CD4-positive, alpha-beta T cell treated with Interleukin-21 for 1 hour (primary cell): Measurements from ENCODE around the gene TEX26.
"Not testable (repeated sequence)": the region's sequence is repeated elsewhere in the genome, so short reads cannot be mapped to it uniquely, and the experiment has no call there.

Experiments used
- DNase-seq: peaks from one replicate; pipeline ENCODE4 v3.0.0-alpha.2; 2020

TEX26 gene

GRCh38 chr13:30920162-30920909, 12.1 kb upstream of the TEX26 start:
- no peak for DNase-seq

- DNase-seq: no peak
These were observed 9.0 kb upstream of the TEX26 start for GRCh38 chr13:30923418-30923817.

DNA sequence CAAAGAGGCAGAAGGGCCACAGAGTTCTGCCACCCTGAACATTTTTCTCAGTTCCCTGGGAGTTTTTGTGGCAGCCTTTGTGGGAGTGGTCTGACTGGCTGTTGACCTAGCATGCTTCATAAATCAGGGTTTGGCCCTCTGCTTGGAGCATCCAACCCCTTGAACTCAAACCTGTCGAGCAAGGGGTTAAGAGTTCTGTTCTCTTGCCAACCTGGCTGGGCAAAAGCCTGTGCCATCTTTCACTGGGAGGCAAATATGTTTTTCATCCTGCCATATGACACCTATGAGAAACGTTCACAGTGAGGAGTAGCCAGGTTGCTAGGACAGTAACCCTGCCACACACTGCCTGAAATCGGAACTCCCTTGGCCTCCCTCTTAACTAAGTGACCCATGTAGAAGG, 7.7 kb upstream of the TEX26 start:
- no peak for DNase-seq

- DNase-seq: no peak
These were observed 7.0 kb upstream of the TEX26 start for GRCh38 chr13:30925429-30925828.

- DNase-seq: no peak
These were observed 5.7 kb upstream of the TEX26 start for GRCh38 chr13:30926781-30927180.

GRCh38 chr13:30927188-30927587, 5.3 kb upstream of the TEX26 start:
- DNase-seq: not testable (repeated sequence)

DNA sequence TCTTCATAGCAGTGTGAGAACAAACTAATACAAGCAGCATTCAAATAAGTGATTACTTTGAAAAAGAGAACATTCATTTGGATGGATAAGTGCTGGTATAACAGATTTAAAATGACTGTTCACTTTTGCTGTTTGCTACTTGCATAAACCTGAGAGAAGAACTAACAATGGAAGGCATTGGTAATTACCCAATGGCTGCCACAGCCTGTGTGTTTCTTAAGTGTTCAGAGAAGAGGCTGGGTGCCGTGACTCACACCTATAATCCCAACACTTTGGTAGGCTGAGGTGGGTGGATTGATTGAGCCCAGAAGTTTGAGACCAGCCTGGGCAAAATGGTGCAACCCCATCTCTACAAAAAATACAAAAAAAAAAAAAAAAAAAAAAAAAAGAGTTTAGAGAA, 4.9 kb upstream of the TEX26 start:
- DNase-seq: no peak

DNA sequence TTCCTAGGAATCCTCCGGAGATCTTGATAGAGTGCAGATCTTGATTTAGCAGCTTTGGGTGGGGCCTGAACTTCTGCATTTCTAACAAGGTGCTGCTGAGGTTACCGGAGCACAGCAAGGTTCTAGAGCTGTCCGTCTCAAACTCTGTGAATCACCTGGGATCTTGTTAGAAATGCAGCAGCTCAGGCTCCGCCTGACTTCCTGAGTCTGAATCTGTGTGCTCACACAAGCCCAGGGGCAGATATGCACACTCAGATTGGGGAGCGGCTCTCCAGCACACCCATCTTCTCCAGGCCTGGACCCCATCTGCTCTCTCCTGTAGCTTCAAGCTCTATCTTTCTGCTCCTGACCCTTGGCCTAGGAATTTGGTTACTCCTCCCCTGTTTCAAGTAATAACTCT, 3.5 kb upstream of the TEX26 start:
- DNase-seq: no peak

DNA sequence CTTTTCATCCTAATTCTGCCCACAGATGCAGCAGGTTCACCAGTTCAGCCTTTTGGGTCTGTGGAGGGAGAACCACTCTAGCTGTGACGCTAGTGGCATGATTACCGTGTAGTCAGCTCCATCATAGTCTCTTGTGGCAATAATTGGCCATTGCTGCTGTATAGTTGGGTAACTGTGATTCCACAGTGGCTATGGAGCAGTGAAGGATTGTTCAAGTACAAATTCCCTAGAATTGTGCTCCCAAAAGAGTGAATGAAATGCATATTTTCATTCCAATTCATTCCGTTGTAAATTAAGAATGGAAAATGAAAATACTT, 856 bp downstream of the TEX26 start:
- no peak for DNase-seq

DNA sequence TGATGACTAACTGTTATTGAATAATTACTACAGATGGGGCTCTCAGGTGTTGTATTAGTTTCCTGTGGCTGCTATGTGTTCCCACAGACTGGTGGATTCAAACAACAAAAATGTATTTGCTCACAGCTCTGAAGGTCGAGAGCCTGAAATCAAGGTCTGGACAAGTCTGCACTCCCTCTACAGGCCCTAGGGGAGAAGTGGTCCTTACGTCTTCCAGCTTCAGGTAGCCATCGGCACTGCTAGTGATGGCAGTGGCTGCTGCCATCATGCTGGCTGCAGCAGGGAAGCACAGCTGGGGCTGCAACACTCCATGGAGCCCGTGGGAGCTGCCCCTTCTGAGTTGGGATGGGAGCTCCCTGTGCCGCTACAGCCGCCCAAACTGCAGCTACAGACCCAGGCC, 1.9 kb downstream of the TEX26 start:
- no peak for DNase-seq

- no peak for DNase-seq
These were observed 2.3 kb downstream of the TEX26 start for GRCh38 chr13:30934803-30935202.

GRCh38 chr13:30936971-30937370, 4.5 kb downstream of the TEX26 start:
- no peak for DNase-seq

DNA sequence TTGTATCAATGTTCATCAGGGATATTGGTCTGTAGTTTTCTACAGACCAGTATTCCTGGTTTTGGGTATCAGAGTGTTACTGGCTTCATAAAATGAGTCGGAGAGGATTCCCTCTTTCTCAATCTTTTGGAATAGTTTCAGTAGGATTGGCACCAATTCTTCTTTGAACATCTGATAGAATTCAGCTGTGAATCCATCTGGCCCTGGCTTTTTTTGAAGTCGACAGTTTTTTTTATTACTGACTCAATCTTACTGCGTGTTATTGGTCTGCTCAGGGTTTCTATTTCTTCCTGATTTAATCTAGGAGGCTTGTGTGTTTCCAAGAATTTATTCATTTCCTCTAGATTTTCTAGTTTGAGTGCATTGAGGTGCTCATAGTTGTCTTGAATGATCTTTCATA, 11.4 kb downstream of the TEX26 start:
- DNase-seq: no peak

DNA sequence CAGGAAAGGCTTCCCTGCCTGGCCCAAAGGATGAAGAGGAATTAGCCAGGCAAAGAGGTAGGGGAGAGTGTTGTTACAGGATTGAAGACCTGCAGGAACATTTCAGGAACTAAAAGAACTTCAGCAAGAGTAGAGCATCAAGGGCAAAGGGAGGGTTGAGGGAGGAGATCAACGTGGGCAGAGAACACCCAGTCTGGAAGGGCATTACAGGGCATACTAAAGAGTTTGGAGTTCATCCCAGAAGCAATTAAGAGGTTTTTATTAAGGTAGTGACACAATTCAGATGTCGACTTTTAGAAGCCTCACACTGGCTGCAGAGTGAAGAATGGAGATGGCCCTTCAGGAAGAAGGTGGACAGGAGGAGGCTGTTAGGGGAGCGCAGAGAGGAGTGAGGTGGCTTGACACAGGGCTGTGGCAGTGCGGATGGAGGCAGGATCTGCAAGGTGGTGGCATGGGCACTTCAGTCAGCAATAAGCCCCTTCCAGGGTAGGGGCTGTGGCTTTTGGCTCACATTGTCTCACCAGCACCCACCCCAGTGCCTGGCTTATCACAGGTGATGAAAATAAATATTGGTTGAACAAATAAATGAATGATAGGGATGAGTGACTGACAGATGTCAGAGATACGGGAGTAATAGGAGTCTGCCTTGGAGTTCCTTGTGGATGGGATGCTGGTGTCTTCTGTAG, 24.9 kb downstream of the TEX26 start:
- no peak for DNase-seq

DNA sequence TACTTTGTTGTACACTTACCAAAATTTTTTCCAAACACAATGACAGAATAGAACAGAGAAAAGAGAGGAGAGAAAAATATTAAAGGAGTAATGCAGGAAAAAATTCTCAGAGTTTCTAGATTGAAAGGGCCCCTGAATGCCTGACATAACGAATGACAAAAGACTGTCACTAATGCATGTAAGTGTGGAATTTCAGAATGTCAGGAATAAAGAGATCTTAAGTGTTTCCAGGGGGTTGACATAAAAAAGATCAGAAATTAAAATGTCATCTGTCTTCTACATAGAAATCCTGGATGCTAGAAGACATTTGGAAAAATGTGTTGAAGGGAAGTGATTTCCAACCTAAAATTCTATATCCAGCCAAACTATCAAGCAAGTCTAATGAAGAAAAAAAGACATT, 27.2 kb downstream of the TEX26 start:
- no peak for DNase-seq

DNA sequence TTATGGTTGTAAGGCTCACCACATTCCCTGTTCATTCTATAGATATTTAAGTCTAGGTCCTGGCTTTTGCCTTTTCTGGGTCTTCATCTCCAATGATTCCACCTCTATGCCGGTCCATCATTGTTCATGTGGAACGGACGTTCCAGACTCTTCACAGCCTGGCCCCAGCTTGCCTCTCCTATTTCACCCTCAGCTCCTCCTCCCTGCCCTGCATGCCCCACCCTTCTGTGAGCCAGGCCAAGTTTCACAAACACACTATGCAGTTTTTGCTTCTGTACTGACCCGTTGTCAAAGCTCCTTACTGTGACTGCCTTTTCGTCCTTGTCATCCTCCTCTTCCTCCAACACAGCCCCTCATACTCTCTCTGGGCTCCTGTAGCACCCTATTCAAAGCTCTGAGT, 31.3 kb downstream of the TEX26 start:
- no peak for DNase-seq

GRCh38 chr13:30965380-30965779, 32.9 kb downstream of the TEX26 start:
- no peak for DNase-seq

- DNase-seq: no peak
These were observed 33.6 kb downstream of the TEX26 start for GRCh38 chr13:30966101-30966500.

- DNase-seq: no peak
These were observed 36.4 kb downstream of the TEX26 start for GRCh38 chr13:30968846-30969245.

DNA sequence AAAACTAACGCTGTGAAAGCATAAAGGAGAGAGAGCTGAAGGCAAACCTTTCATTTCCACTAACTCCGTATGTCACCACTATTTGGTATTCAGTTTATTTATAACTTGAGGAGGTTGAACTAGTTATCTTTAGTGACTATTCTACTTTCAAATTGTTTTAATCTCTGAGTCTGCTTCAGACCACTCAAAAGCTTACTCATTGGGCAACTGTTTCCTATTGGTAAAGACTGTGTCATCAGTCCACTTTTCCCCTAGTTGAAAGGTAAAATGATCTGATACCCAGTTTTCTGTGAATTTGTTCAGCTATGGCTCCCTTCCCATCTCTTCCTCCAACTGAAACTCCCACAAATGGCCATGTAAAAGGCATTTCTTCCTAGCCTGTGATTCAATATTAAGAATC, 39.1 kb downstream of the TEX26 start:
- no peak for DNase-seq

DNA sequence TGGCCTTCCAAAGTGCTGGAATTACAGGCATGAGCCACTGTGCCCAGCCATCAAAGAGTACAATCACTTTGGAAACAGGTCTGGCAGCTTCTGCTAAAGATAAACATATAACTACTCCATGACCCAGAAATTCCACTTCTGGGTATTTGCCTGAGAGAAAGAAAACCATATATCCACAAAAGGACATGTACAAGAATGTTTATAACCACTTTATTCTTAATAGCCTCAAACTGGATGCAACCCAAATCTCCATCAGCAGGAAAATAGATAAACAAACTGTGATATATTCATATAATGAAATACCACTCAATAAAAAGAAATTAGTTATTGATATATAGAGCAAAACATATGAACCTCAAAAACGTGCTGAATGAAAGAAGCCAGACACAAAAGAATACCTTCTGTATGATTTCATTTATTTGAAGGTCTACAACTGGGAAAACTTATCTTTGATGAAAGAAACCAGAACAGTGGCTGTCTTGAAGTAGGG, 40.5 kb downstream of the TEX26 start:
- no peak for DNase-seq

- no peak for DNase-seq
These were observed 41.9 kb downstream of the TEX26 start for GRCh38 chr13:30974350-30974749.

GRCh38 chr13:30976025-30976424, 43.6 kb downstream of the TEX26 start:
- no peak for DNase-seq

DNA sequence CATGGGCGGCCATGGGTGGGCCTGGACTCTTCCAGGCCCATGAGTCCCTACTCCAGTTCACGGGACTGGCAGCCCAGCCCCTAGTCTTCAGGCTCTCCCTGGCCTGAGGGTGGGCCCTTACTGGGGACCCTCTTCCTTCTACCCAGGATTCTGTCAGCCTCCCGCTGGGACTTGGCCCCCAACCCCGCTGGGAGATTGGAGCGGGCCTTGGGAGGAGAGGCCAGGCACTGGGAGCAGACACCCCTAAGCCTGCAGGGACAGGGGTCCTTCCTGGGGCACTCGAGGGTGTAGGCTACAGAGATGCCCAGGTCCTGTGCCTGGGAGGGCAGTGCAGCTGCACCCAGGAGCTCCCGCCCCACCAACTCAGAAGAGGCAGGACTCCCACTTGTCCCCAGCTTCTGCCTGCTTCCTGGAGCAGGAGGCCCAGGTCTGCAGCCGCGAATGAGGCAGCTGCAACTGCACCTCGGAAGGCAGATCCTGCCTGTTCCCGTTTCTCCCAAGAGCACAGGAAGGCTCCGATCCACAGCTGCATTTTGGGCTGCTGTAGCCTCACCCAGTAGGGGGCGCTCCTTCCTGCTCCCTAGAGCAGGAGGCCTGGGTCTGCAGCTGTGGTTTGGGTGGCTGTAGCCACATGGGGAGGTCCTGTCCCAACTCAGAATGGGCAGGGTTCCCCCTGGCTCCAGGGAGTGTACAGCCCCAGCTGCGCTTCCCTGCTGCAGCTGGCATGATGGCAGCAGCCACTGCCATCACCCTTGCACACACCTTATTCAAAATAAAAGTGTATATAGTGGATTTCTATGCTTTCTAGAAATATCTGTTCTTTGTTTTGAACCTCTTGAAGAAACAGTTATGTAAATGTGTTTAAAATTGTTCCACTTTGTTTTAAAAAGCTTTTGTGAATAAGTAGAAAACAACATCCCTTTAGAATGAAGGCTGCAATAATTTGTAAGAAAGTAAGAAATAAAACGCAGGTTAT, 46.8 kb downstream of the TEX26 start:
- DNase-seq: peak; percentile 23
